Urinary bladder (tissue), 4 donors: ENCODE results near the gene AXIN1. TPM values are rescaled to one million over a fixed set of nuclear protein-coding genes. Genes with fewer than 3 reads are reported as not detected.

ENCODE experiments used
- DNase-seq: peaks from one replicate; pipeline ENCODE4 v3.0.0-alpha.2; 2015; ENCODE audit errors: extremely low spot score
- H3K27ac ChIP-seq: one replicate; pipeline ENCODE4 v1.5.1; 2013; ENCODE audit warnings: low read depth, mild to moderate bottlenecking, moderate library complexity
- H3K36me3 ChIP-seq: one replicate; pipeline ENCODE4 v1.6.1; 2013; ENCODE audit warnings: mild to moderate bottlenecking, moderate library complexity; ENCODE audit not compliant: insufficient read depth
- H3K4me1 ChIP-seq: one replicate; pipeline ENCODE4 v1.6.1; 2013; ENCODE audit warnings: mild to moderate bottlenecking, moderate library complexity; ENCODE audit not compliant: insufficient read depth
- H3K4me3 ChIP-seq: one replicate; pipeline ENCODE4 v1.5.1; 2013; ENCODE audit warnings: low read depth, low read length
- WGBS: extraction: QIAGEN DNeasy Blood & Tissue Kit; methylation state at CpG from one replicate; pipeline ENCODE4 v1.1.7; 2013; 5-methylcytosine and 5-hydroxymethylcytosine counted together
- polyA plus RNA-seq: library from polyadenylated mRNA; stranded (reverse); fragments of 200-250 nt; gene quantifications from one replicate; pipeline ENCODE4 v1.2.3, GENCODE V29; 2013
- total RNA-seq: library from RNA; depleted of rRNA; stranded (reverse); fragments of >200 nt; gene quantifications from one replicate; pipeline ENCODE4 v1.2.3, GENCODE V29; 2014
- donor health status: healthy with polysubstance abuse.
- donor health status: healthy.

Gene AXIN1
- total and polyA plus RNA-seq, 2 donors, result 9.9 to 25.0 TPM

- H3K36me3 ChIP-seq, result no peaks in the 10 kb centered on the region
- H3K27ac ChIP-seq, result no peak overlapping the region
- 56% methylated on average over 2 of the region's 2 CpGs for WGBS
- no peak for DNase-seq
- H3K4me1 ChIP-seq, result no peaks in the 10 kb centered on the region
- no peak overlapping the region for H3K4me3 ChIP-seq
Observed at GRCh38 chr16:330741-331140, 21.8 kb downstream of the AXIN1 start.

GRCh38 chr16:325375-326145, 27.0 kb downstream of the AXIN1 start:
- 90% methylated on average over 28 of the region's 28 CpGs for WGBS

GRCh38 chr16:324451-325334, 27.8 kb downstream of the AXIN1 start:
- 64% methylated on average over 55 of the region's 55 CpGs for WGBS
- Histone ChIP-seq H3K4me1 (no peaks in the 10 kb centered on the region), H3K4me3 (no peak overlapping the region)

More at GRCh38 chr16:325375-326145, 27.0 kb downstream of the AXIN1 start:
- H3K4me3 ChIP-seq, result no peak overlapping the region
- H3K27ac ChIP-seq, result no peak overlapping the region
- no peaks in the 10 kb centered on the region for H3K36me3 ChIP-seq
- no peaks in the 10 kb centered on the region for H3K4me1 ChIP-seq
- DNase-seq, result no peak

GRCh38 chr16:324201-324450, 28.4 kb downstream of the AXIN1 start:
- WGBS, result 90% methylated on average over 17 of the region's 17 CpGs
- Histone ChIP-seq H3K36me3 (no peaks in the 10 kb centered on the region), H3K27ac (no peak overlapping the region), H3K4me1 (no peaks in the 10 kb centered on the region), H3K4me3 (no peak overlapping the region)
- DNase-seq, result no peak

More at GRCh38 chr16:324451-325334, 27.8 kb downstream of the AXIN1 start:
- Histone ChIP-seq H3K27ac (no peak overlapping the region), H3K36me3 (no peaks in the 10 kb centered on the region)
- no peak for DNase-seq

- WGBS, result 91% methylated on average over 13 of the region's 13 CpGs
- no peak for DNase-seq
- no peak overlapping the region for H3K27ac ChIP-seq
- no peak overlapping the region for H3K4me3 ChIP-seq
- H3K4me1 ChIP-seq, result no peaks in the 10 kb centered on the region
- H3K36me3 ChIP-seq, result no peaks in the 10 kb centered on the region
Observed at GRCh38 chr16:322476-323143, 29.9 kb downstream of the AXIN1 start.

- 65% methylated on average over 9 of the region's 9 CpGs for WGBS
- Histone ChIP-seq H3K36me3 (no peaks in the 10 kb centered on the region), H3K4me1 (no peaks in the 10 kb centered on the region), H3K4me3 (no peak overlapping the region), H3K27ac (no peak overlapping the region)
- no peak for DNase-seq
Observed at GRCh38 chr16:321532-321931, 31.0 kb downstream of the AXIN1 start.

GRCh38 chr16:320206-320605, 32.3 kb downstream of the AXIN1 start:
- Histone ChIP-seq H3K4me3 (no peak overlapping the region), H3K27ac (no peak overlapping the region), H3K4me1 (no peaks in the 10 kb centered on the region), H3K36me3 (no peaks in the 10 kb centered on the region)
- no peak for DNase-seq
- 94% methylated on average over 5 of the region's 5 CpGs for WGBS

GRCh38 chr16:318628-319027, 33.9 kb downstream of the AXIN1 start:
- 87% methylated on average over 22 of the region's 22 CpGs for WGBS
- no peaks in the 10 kb centered on the region for H3K36me3 ChIP-seq

GRCh38 chr16:317583-317982, 34.9 kb downstream of the AXIN1 start:
- Histone ChIP-seq H3K4me3 (no peak overlapping the region), H3K4me1 (no peaks in the 10 kb centered on the region), H3K36me3 (no peaks in the 10 kb centered on the region), H3K27ac (no peak overlapping the region)
- WGBS, result 92% methylated on average over 5 of the region's 5 CpGs
- DNase-seq, result no peak

More at GRCh38 chr16:318628-319027, 33.9 kb downstream of the AXIN1 start:
- Histone ChIP-seq H3K4me1 (no peaks in the 10 kb centered on the region), H3K27ac (no peak overlapping the region), H3K4me3 (no peak overlapping the region)
- no peak for DNase-seq

GRCh38 chr16:316741-317464, 35.6 kb downstream of the AXIN1 start:
- 90% methylated on average over 19 of the region's 19 CpGs for WGBS
- Histone ChIP-seq H3K27ac (no peak overlapping the region), H3K4me3 (no peak overlapping the region), H3K4me1 (no peaks in the 10 kb centered on the region), H3K36me3 (no peaks in the 10 kb centered on the region)
- no peak for DNase-seq

GRCh38 chr16:314795-315299, 37.7 kb downstream of the AXIN1 start:
- H3K36me3 ChIP-seq, result no peaks in the 10 kb centered on the region
- no peak for DNase-seq
- H3K27ac ChIP-seq, result no peak overlapping the region
- H3K4me1 ChIP-seq, result no peaks in the 10 kb centered on the region
- H3K4me3 ChIP-seq, result no peak overlapping the region
- 79% methylated on average over 14 of the region's 14 CpGs for WGBS

- no peak overlapping the region for H3K4me3 ChIP-seq
- H3K4me1 ChIP-seq, result no peaks in the 10 kb centered on the region
- no peaks in the 10 kb centered on the region for H3K36me3 ChIP-seq
- 92% methylated on average over 16 of the region's 16 CpGs for WGBS
- H3K27ac ChIP-seq, result no peak overlapping the region
- DNase-seq, result no peak
Observed at GRCh38 chr16:314351-314750, 38.2 kb downstream of the AXIN1 start.

- H3K27ac ChIP-seq, result no peak overlapping the region
- H3K36me3 ChIP-seq, result no peaks in the 10 kb centered on the region
- no peak for DNase-seq
- no peak overlapping the region for H3K4me3 ChIP-seq
- 97% methylated on average over 15 of the region's 15 CpGs for WGBS
- no peaks in the 10 kb centered on the region for H3K4me1 ChIP-seq
Observed at GRCh38 chr16:311725-312124, 40.8 kb downstream of the AXIN1 start.
